K562 (cell line): Measurements from ENCODE around the gene CREB3L1. TPM values are rescaled to one million over a fixed set of nuclear protein-coding genes. Genes with fewer than 3 reads are reported as not detected.

Source experiments
- ARNT ChIP-seq, 2 experiments: fragments of 450-650 bp; IDR thresholded peaks; 2 replicates each; pipeline ENCODE4 v1.6.1; 2016; ENCODE audit warnings: mild to moderate bottlenecking in 1 of 2
- FOXP1 ChIP-seq: sonication (generic); formaldehyde crosslinking; IDR thresholded peaks from 2 replicates; pipeline ENCODE4 v1.8.0; 2022; ENCODE audit warnings: mild to moderate bottlenecking, missing genetic modification reagents
- ZNF239 ChIP-seq: fragments of 250-450 bp; sonication (Bioruptor Pico); IDR thresholded peaks from 2 replicates; pipeline ENCODE4 v1.4.0; 2020; ENCODE audit warnings: mild to moderate bottlenecking
- ZNF696 ChIP-seq: fragments of 250-450 bp; sonication (Bioruptor Pico); conservative IDR thresholded peaks from 2 replicates; pipeline ENCODE4 v1.4.0; 2020; ENCODE audit warnings: mild to moderate bottlenecking, moderate library complexity
- ZNF76 ChIP-seq: fragments of 250-450 bp; sonication (Bioruptor Pico); IDR thresholded peaks from 2 replicates; pipeline ENCODE4 v1.4.0; 2020; ENCODE audit warnings: mild to moderate bottlenecking, moderate library complexity, borderline replicate concordance
- ZZZ3 ChIP-seq: fragments of 450-650 bp; IDR thresholded peaks from 2 replicates; pipeline ENCODE4 v1.6.1; 2016; ENCODE audit warnings: antibody characterized with exemption, mild to moderate bottlenecking, moderate library complexity
- polyA plus RNA-seq, 8 experiments: library from polyadenylated mRNA; depleted of rRNA in 4 of 8; stranded (reverse) in 5 of 8; unstranded in 3 of 8; fragments of >200 nt; fragmentation: Nextera tagmentation in 2 of 8; fragmentation: Illumina TruSeq in 1 of 8; extraction: Ambion mirVana in 2 of 8; extraction: Trizol in 1 of 8; gene quantifications; 2 replicates each; pipeline versions ENCODE4 v1.2.1 to v1.2.3, GENCODE V29; 2011 to 2014; ENCODE audit warnings: inconsistent platforms in 1 of 8, missing spikeins in 1 of 8
- total RNA-seq, 7 experiments: library from RNA; depleted of rRNA in 6 of 7; stranded (reverse); fragments of >200 nt in 6 of 7; fragmentation: Illumina TruSeq in 2 of 7; extraction: Trizol in 2 of 7; gene quantifications; 2 replicates each; pipeline versions ENCODE4 v1.2.1 to v1.2.3, GENCODE V29; 2011 to 2021; ENCODE audit warnings: low replicate concordance in 1 of 7
- TF ChIP-seq, protein P1 (sequence below): fragments of 450-650 bp; IDR thresholded peaks from 2 replicates; pipeline ENCODE4 v1.6.1; 2016; ENCODE audit warnings: mild to moderate bottlenecking, moderate library complexity
- TF ChIP-seq, protein P2 (sequence below), 2 experiments: fragments of 450-650 bp in 1 of 2; sonication (generic) in 1 of 2; formaldehyde crosslinking; conservative IDR thresholded peaks; 2 replicates each; pipeline versions ENCODE4 v1.4.0 to v1.8.1; 2020 to 2022; ENCODE audit warnings: mild to moderate bottlenecking in 1 of 2, missing genetic modification reagents in 1 of 2
- TF ChIP-seq, protein P3 (sequence below): fragments of 450-650 bp; conservative IDR thresholded peaks from 2 replicates; pipeline ENCODE4 v1.6.1; 2016; ENCODE audit warnings: missing genetic modification characterization, low read depth, mild to moderate bottlenecking, missing compliant biosample characterization, moderate library complexity
- TF ChIP-seq, protein P4 (sequence below): IDR thresholded peaks from 3 replicates; pipeline ENCODE4 v1.6.1; 2011; ENCODE audit warnings: borderline replicate concordance, mild to moderate bottlenecking, moderate library complexity; ENCODE audit not compliant: insufficient read length; ENCODE audit errors: extremely low read depth

Gene CREB3L1
- total and polyA plus RNA-seq, 9 of the 15 experiments (the other 6 are each of a cell fraction or from before 2014, with no cell fraction given) = 1.2 to 27.6 (median 3.7) TPM

DNA sequence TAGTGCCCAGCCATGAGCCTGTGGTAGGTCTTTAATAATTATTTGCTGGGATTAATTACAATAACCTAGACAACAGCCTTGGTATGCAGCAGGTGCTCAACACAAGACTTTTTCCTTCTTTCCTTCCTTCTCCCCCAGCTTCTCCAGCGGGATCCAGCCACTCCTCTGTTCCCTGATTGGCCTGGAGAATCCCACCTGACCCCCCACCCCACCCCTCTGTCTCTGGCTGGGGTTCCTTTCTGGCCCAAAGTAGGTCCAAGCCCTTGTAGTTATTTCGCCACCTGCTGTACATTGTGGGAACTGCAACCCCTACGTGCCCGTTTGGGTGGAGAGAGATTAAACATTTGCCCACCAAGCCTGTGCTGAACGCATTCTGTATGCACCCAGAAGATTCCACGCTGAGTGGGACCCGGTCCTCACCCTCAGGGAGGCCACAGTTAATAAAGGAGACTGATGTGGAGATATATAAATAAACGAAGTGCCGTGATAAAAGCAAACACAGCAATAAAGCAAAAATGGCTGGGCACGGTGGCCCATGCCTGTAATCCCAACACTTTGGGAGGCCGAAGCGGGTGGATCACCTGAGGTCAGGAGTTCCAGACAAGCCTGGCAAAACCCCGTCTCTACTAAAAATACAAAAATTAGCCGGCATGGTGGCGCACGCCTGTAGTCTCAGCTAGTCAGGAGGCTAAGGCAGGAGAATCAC, 37.7 kb downstream of the CREB3L1 start (continued):
- TF ChIP-seq, protein P1, sequence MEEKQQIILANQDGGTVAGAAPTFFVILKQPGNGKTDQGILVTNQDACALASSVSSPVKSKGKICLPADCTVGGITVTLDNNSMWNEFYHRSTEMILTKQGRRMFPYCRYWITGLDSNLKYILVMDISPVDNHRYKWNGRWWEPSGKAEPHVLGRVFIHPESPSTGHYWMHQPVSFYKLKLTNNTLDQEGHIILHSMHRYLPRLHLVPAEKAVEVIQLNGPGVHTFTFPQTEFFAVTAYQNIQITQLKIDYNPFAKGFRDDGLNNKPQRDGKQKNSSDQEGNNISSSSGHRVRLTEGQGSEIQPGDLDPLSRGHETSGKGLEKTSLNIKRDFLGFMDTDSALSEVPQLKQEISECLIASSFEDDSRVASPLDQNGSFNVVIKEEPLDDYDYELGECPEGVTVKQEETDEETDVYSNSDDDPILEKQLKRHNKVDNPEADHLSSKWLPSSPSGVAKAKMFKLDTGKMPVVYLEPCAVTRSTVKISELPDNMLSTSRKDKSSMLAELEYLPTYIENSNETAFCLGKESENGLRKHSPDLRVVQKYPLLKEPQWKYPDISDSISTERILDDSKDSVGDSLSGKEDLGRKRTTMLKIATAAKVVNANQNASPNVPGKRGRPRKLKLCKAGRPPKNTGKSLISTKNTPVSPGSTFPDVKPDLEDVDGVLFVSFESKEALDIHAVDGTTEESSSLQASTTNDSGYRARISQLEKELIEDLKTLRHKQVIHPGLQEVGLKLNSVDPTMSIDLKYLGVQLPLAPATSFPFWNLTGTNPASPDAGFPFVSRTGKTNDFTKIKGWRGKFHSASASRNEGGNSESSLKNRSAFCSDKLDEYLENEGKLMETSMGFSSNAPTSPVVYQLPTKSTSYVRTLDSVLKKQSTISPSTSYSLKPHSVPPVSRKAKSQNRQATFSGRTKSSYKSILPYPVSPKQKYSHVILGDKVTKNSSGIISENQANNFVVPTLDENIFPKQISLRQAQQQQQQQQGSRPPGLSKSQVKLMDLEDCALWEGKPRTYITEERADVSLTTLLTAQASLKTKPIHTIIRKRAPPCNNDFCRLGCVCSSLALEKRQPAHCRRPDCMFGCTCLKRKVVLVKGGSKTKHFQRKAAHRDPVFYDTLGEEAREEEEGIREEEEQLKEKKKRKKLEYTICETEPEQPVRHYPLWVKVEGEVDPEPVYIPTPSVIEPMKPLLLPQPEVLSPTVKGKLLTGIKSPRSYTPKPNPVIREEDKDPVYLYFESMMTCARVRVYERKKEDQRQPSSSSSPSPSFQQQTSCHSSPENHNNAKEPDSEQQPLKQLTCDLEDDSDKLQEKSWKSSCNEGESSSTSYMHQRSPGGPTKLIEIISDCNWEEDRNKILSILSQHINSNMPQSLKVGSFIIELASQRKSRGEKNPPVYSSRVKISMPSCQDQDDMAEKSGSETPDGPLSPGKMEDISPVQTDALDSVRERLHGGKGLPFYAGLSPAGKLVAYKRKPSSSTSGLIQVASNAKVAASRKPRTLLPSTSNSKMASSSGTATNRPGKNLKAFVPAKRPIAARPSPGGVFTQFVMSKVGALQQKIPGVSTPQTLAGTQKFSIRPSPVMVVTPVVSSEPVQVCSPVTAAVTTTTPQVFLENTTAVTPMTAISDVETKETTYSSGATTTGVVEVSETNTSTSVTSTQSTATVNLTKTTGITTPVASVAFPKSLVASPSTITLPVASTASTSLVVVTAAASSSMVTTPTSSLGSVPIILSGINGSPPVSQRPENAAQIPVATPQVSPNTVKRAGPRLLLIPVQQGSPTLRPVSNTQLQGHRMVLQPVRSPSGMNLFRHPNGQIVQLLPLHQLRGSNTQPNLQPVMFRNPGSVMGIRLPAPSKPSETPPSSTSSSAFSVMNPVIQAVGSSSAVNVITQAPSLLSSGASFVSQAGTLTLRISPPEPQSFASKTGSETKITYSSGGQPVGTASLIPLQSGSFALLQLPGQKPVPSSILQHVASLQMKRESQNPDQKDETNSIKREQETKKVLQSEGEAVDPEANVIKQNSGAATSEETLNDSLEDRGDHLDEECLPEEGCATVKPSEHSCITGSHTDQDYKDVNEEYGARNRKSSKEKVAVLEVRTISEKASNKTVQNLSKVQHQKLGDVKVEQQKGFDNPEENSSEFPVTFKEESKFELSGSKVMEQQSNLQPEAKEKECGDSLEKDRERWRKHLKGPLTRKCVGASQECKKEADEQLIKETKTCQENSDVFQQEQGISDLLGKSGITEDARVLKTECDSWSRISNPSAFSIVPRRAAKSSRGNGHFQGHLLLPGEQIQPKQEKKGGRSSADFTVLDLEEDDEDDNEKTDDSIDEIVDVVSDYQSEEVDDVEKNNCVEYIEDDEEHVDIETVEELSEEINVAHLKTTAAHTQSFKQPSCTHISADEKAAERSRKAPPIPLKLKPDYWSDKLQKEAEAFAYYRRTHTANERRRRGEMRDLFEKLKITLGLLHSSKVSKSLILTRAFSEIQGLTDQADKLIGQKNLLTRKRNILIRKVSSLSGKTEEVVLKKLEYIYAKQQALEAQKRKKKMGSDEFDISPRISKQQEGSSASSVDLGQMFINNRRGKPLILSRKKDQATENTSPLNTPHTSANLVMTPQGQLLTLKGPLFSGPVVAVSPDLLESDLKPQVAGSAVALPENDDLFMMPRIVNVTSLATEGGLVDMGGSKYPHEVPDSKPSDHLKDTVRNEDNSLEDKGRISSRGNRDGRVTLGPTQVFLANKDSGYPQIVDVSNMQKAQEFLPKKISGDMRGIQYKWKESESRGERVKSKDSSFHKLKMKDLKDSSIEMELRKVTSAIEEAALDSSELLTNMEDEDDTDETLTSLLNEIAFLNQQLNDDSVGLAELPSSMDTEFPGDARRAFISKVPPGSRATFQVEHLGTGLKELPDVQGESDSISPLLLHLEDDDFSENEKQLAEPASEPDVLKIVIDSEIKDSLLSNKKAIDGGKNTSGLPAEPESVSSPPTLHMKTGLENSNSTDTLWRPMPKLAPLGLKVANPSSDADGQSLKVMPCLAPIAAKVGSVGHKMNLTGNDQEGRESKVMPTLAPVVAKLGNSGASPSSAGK = no peak
- TF ChIP-seq ZZZ3 (no peak), ZNF76 (CRISPR knock-in tag) (no peak), ARNT (IDR thresholded peaks at IDR 0.05) (no peak), ZNF696 (CRISPR knock-in tag) (no peak), ZNF239 (CRISPR knock-in tag) (no peak), FOXP1 (CRISPR knock-in tag) (no peak)
- TF ChIP-seq, protein P2, sequence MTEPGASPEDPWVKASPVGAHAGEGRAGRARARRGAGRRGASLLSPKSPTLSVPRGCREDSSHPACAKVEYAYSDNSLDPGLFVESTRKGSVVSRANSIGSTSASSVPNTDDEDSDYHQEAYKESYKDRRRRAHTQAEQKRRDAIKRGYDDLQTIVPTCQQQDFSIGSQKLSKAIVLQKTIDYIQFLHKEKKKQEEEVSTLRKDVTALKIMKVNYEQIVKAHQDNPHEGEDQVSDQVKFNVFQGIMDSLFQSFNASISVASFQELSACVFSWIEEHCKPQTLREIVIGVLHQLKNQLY (CRISPR knock-in tag; conservative IDR thresholded peaks at IDR 0.05) = no peak
- TF ChIP-seq, protein P3, sequence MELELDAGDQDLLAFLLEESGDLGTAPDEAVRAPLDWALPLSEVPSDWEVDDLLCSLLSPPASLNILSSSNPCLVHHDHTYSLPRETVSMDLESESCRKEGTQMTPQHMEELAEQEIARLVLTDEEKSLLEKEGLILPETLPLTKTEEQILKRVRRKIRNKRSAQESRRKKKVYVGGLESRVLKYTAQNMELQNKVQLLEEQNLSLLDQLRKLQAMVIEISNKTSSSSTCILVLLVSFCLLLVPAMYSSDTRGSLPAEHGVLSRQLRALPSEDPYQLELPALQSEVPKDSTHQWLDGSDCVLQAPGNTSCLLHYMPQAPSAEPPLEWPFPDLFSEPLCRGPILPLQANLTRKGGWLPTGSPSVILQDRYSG (tag) = no peak
- TF ChIP-seq, protein P4, sequence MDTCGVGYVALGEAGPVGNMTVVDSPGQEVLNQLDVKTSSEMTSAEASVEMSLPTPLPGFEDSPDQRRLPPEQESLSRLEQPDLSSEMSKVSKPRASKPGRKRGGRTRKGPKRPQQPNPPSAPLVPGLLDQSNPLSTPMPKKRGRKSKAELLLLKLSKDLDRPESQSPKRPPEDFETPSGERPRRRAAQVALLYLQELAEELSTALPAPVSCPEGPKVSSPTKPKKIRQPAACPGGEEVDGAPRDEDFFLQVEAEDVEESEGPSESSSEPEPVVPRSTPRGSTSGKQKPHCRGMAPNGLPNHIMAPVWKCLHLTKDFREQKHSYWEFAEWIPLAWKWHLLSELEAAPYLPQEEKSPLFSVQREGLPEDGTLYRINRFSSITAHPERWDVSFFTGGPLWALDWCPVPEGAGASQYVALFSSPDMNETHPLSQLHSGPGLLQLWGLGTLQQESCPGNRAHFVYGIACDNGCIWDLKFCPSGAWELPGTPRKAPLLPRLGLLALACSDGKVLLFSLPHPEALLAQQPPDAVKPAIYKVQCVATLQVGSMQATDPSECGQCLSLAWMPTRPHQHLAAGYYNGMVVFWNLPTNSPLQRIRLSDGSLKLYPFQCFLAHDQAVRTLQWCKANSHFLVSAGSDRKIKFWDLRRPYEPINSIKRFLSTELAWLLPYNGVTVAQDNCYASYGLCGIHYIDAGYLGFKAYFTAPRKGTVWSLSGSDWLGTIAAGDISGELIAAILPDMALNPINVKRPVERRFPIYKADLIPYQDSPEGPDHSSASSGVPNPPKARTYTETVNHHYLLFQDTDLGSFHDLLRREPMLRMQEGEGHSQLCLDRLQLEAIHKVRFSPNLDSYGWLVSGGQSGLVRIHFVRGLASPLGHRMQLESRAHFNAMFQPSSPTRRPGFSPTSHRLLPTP = no peak
